ENCODE measurements around the gene OPA3.

GRCh38 chr19:45592366-45592765 lies 7.8 kb upstream of the OPA3 start:
- TF ChIP-seq CTCF (IDR thresholded peaks at IDR 0.05) (no peak), POLR2A (IDR thresholded peaks at IDR 0.05) (no peak), POLR2AphosphoS5 (IDR thresholded peaks at IDR 0.05; ENCODE audit: insufficient read depth in 1 of 2, low read depth in 1 of 2) (no peak)
